ENCODE results near the gene PBLD. TPM values are rescaled to one million over a fixed set of nuclear protein-coding genes. Genes with fewer than 3 reads are reported as not detected.
"Not testable (repeated sequence)": the region's sequence is repeated elsewhere in the genome, so short reads cannot be mapped to it uniquely, and the experiment has no call there.

Gene PBLD
- polyA plus RNA-seq, 3 donors = 1.5 to 3.4 (median 2.5) TPM

DNA sequence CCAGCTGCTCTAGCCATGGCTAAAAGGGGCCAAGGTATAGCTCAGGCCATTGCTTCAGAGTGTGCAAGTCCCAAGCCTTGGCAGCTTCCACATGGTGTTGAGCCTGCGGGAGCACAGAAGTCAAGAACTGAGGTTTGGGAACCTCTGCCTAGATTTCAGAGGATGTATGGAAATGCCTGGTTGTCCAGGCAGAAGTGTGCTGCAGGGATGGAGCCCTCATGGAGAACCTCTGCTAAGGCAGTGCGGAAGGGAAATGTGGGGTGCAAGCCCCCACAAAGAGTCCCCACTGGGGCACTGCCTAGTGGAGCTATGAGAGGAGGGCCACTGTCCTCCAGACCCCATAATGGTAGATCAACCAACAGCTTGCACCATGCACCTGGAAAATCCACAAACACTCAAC is 54.9 kb downstream of the PBLD start:
- WGBS (ENCODE audit: insufficient coverage) = 100% methylated on average over 1 of the region's 2 CpGs
- H3K4me3 Mint-ChIP-seq; H3K79me2 ChIP-seq (ENCODE audit: insufficient read depth, low read length); DNase-seq; H3K9ac ChIP-seq (ENCODE audit: insufficient read depth, low read length, poor library complexity, severe bottlenecking); H3K4me1 Mint-ChIP-seq; H3K4me3 ChIP-seq (replicated peaks in 1 of 3; ENCODE audit: low read depth in 2 of 3, low read length in 3 of 3); H3K27me3 Mint-ChIP-seq (ENCODE audit: low read depth in 3 of 3); H3K27me3 ChIP-seq (ENCODE audit: control insufficient read depth in 2 of 2, insufficient read depth in 2 of 2, low read length in 2 of 2); intact Hi-C loops (cut with micrococcal nuclease); H3K27ac ChIP-seq (ENCODE audit: low read depth in 1 of 2, low read length in 2 of 2); H2AFZ ChIP-seq (ENCODE audit: insufficient read depth, low read depth, low read length, poor library complexity, severe bottlenecking); H3K27ac Mint-ChIP-seq; H3K36me3 ChIP-seq (replicated peaks in 1 of 2; ENCODE audit: control insufficient read depth in 1 of 2, insufficient read depth in 2 of 2, low read length in 2 of 2); H4K20me1 ChIP-seq (ENCODE audit: insufficient read depth, low read length); H3K36me3 Mint-ChIP-seq; H3K4me2 ChIP-seq (replicated peaks; ENCODE audit: extremely low read depth, low read length, poor library complexity, severe bottlenecking); H3K4me1 ChIP-seq (ENCODE audit: control insufficient read depth in 1 of 2, insufficient read depth in 2 of 2, low read length in 2 of 2): not testable (repeated sequence)
- H3K9me3 Mint-ChIP-seq = peaks cover 22 to 41% (median 31%) of the 10 kb centered on the region in 7 donors
- H3K9me3 ChIP-seq (replicated peaks in 1 of 2; ENCODE audit: control insufficient read depth in 1 of 2, insufficient read depth in 1 of 2, low read length in 2 of 2) = peaks cover 14 to 20% of the 10 kb centered on the region in 2 donors

DNA sequence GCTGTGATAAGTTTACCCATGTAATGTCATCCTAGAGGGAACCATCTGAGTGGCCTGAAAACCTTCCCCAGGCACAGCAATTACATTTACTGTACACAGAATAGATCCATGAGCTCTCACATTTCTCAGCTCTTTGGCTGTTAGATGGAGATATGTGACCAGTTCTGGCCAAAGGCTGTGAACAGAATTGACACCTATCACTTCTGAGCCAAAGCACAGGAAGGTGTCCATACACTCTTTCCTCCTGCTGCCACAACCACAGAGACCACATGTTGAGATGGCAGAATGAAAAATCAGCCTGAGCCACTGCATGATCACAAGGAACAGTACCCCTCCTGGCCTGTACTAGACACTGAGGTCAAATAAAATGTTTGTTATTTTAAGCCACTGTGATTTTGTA is 56.5 kb downstream of the PBLD start:
- no peak overlapping the region for H3K4me2 ChIP-seq (replicated peaks; ENCODE audit: extremely low read depth, low read length, poor library complexity, severe bottlenecking)
- H3K9me3 Mint-ChIP-seq = peaks cover 22 to 37% (median 31%) of the 10 kb centered on the region in 7 donors
- DNase-seq = no peak
- no peaks in the 10 kb centered on the region for H3K36me3 ChIP-seq (replicated peaks in 1 of 2; ENCODE audit: control insufficient read depth in 1 of 2, insufficient read depth in 2 of 2, low read length in 2 of 2)
- H2AFZ ChIP-seq (ENCODE audit: insufficient read depth, low read depth, low read length, poor library complexity, severe bottlenecking) = no peak overlapping the region
- TF ChIP-seq, protein P1, sequence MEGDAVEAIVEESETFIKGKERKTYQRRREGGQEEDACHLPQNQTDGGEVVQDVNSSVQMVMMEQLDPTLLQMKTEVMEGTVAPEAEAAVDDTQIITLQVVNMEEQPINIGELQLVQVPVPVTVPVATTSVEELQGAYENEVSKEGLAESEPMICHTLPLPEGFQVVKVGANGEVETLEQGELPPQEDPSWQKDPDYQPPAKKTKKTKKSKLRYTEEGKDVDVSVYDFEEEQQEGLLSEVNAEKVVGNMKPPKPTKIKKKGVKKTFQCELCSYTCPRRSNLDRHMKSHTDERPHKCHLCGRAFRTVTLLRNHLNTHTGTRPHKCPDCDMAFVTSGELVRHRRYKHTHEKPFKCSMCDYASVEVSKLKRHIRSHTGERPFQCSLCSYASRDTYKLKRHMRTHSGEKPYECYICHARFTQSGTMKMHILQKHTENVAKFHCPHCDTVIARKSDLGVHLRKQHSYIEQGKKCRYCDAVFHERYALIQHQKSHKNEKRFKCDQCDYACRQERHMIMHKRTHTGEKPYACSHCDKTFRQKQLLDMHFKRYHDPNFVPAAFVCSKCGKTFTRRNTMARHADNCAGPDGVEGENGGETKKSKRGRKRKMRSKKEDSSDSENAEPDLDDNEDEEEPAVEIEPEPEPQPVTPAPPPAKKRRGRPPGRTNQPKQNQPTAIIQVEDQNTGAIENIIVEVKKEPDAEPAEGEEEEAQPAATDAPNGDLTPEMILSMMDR (IDR thresholded peaks at IDR 0.05) = no peak
- no peak overlapping the region for H3K27ac Mint-ChIP-seq
- H4K20me1 ChIP-seq (ENCODE audit: insufficient read depth, low read length) = no peaks in the 10 kb centered on the region
- H3K36me3 Mint-ChIP-seq = no peaks in the 10 kb centered on the region
- no peaks in the 10 kb centered on the region for H3K79me2 ChIP-seq (ENCODE audit: insufficient read depth, low read length)
- H3K4me1 Mint-ChIP-seq = no peaks in the 10 kb centered on the region
- H3K4me3 Mint-ChIP-seq = no peak overlapping the region
- H3K4me1 ChIP-seq (ENCODE audit: control insufficient read depth in 1 of 2, insufficient read depth in 2 of 2, low read length in 2 of 2) = no peaks in the 10 kb centered on the region
- no peak overlapping the region for H3K9ac ChIP-seq (ENCODE audit: insufficient read depth, low read length, poor library complexity, severe bottlenecking)
- H3K27ac ChIP-seq (ENCODE audit: low read depth in 1 of 2, low read length in 2 of 2) = no peak overlapping the region
- peaks cover 0 to 1% (median under 1%) of the 10 kb centered on the region in 3 donors for H3K27me3 Mint-ChIP-seq (ENCODE audit: low read depth in 3 of 3)
- H3K4me3 ChIP-seq (replicated peaks in 1 of 3; ENCODE audit: low read depth in 2 of 3, low read length in 3 of 3) = no peak overlapping the region
- intact Hi-C loops (cut with micrococcal nuclease) = no loop called here
- H3K27me3 ChIP-seq (ENCODE audit: control insufficient read depth in 2 of 2, insufficient read depth in 2 of 2, low read length in 2 of 2) = no peaks in the 10 kb centered on the region
- H3K9me3 ChIP-seq (replicated peaks in 1 of 2; ENCODE audit: control insufficient read depth in 1 of 2, insufficient read depth in 1 of 2, low read length in 2 of 2) = peaks cover 14 to 20% of the 10 kb centered on the region in 2 donors
